ENCODE data around the gene FCER2. TPM values are rescaled to one million over a fixed set of nuclear protein-coding genes. Genes with fewer than 3 reads are reported as not detected.

The FCER2 gene
- total RNA-seq, 4 donors from 2014 or later: 0.49 to 0.88 (median 0.68) TPM; not detected in 1

DNA sequence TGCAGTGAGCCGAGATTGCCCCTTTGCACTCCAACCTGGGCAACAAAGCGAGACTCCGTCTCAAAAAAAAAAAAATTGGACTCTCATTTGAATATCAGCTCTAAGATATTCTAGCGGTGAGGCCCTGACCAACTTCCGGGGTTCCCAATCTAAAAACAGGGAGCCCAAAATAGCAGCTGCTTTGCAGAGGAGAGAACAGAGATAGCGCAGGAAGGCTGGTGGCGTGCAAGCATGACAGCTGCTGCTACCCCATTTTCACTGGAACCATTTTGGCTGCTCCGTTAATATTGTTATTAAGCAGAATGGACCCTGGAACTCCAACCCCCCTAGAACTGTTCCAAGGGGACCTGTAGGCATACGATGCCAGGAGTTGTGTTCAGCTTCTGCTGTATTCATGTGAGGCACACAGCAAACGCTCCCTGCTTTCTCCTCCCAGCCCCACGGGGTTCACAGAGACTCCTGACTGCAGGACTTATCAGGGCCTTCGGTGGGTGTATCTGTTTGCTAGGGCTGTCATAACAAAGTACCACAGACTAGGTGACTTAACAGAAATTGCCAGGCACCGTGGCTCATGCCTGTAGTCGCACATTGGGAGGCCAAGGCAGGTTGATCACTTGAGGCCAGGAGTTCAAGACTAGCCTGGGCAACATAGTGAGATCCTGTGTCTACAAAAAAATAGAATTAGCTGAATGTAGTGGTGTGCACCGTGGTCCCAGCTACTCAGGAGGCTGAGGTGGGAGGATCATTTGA is 53.5 kb downstream of the FCER2 start:
- TF ChIP-seq, protein P1, sequence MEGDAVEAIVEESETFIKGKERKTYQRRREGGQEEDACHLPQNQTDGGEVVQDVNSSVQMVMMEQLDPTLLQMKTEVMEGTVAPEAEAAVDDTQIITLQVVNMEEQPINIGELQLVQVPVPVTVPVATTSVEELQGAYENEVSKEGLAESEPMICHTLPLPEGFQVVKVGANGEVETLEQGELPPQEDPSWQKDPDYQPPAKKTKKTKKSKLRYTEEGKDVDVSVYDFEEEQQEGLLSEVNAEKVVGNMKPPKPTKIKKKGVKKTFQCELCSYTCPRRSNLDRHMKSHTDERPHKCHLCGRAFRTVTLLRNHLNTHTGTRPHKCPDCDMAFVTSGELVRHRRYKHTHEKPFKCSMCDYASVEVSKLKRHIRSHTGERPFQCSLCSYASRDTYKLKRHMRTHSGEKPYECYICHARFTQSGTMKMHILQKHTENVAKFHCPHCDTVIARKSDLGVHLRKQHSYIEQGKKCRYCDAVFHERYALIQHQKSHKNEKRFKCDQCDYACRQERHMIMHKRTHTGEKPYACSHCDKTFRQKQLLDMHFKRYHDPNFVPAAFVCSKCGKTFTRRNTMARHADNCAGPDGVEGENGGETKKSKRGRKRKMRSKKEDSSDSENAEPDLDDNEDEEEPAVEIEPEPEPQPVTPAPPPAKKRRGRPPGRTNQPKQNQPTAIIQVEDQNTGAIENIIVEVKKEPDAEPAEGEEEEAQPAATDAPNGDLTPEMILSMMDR (IDR thresholded peaks at IDR 0.05; ENCODE audit: low read depth): no peak

GRCh38 chr19:7647156-7647555 is 54.8 kb downstream of the FCER2 start:
- TF ChIP-seq, protein P1 (IDR thresholded peaks at IDR 0.05; ENCODE audit: low read depth): no peak

GRCh38 chr19:7646426-7646700 is 55.6 kb downstream of the FCER2 start:
- TF ChIP-seq, protein P1 (IDR thresholded peaks at IDR 0.05; ENCODE audit: low read depth): no peak

GRCh38 chr19:7645656-7646425 is 56.1 kb downstream of the FCER2 start:
- TF ChIP-seq, protein P1 (IDR thresholded peaks at IDR 0.05; ENCODE audit: low read depth): no peak

DNA sequence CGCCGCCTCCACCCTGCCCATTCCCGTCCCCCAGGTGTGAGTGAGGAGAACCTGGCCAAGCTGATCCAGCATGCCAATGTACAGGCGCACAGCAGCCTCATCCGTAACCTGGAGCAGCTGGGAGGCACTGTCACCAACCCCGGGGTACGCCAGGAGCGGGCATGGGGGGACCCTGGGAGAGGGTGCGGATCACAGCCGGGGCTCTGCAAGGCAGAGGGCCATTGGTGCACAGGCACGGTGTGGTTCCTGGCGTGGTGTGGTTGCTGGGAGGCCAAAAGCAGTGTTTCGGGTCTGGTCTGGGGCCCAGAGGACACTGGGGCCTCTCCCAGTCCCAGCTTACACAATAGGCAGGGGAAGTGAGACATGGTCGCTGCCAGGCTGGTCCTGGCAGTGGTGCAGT is 56.8 kb downstream of the FCER2 start:
- TF ChIP-seq, protein P1 (IDR thresholded peaks at IDR 0.05; ENCODE audit: low read depth): no peak

DNA sequence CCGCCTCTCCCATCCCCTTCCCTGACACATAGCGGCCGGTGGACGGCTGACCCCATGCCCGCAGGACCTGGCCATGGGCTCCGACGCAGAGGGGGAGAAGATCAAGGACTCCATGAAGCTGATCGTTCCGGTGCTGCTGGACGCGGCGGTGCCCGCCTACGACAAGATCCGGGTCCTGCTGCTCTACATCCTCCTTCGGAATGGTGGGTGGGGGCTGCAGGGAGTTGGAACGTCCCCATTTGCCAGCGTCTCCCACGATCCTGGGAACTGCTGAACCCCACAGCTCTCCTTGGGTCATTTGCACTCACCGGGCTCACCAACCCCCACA is 57.4 kb downstream of the FCER2 start:
- TF ChIP-seq, protein P1 (IDR thresholded peaks at IDR 0.05; ENCODE audit: low read depth): no peak

GRCh38 chr19:7643031-7643415 is 58.9 kb downstream of the FCER2 start:
- TF ChIP-seq, protein P1 (IDR thresholded peaks at IDR 0.05; ENCODE audit: low read depth): no peak

All from subcutaneous adipose tissue (tissue), 4 donors.